AG10803 (cell line): ENCODE results near the gene CARS2.
A peak's percentile ranks its signal among the peaks of the same experiment; 100 is the strongest.

ENCODE experiments used
- DNase-seq: peaks from one replicate; pipeline ENCODE4 v3.0.0; 2010; ENCODE audit warnings: low read depth
- H3K4me3 ChIP-seq: 2 replicates; pipeline ENCODE4 v1.5.1; 2011; ENCODE audit warnings: mild to moderate bottlenecking, low read length, control low read depth
- TF ChIP-seq, protein P1 (sequence below): conservative IDR thresholded peaks from 2 replicates; pipeline ENCODE4 v1.5.1; 2011; ENCODE audit warnings: mild to moderate bottlenecking, low read length, control low read depth, inconsistent platforms

Gene CARS2

DNA sequence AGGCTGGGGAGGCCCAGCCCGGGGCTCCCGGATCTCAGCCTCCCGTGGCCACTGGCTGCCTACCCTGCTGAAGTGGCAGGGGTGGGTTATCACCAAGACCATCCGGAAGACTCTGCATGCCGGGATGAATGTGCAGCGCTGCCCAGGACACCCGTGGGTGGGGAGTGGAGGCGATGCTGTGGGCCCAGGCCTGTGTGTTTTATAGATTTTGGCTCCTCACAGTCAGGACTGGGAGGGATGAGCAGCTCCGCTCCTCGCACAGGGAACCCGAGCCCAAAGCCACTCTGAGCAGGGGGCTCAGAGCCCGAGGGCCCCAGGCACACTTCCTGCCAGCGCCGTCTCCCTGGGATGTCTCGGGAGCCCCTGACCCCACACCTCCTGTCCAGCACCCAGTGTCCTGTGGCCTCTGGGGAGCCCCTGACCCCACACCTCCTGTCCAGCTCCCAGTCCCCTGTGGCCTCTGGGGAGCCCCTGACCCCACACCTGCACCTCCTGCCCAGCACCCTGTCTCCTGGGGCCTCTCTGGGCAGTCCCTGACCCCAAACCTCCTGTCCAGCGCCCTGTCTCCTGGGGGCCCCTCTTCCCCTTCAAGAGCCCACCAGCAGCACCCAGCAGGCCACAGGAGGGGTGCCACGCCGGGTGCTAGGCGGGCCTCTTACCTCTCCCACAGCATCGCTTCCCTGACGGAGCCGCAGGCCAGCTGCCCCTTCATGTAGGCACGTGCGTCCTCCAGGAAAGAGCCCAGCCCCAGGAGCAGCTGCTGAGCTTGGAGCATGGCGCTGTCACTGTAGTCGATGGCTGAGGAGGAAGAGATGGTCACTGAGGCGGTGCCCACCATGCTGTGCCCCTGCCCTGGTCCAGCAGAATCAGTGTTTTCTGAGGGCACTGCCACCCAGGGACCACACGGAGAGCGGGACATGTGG lies 59.2 kb downstream of the CARS2 start:
- TF ChIP-seq, protein P1, sequence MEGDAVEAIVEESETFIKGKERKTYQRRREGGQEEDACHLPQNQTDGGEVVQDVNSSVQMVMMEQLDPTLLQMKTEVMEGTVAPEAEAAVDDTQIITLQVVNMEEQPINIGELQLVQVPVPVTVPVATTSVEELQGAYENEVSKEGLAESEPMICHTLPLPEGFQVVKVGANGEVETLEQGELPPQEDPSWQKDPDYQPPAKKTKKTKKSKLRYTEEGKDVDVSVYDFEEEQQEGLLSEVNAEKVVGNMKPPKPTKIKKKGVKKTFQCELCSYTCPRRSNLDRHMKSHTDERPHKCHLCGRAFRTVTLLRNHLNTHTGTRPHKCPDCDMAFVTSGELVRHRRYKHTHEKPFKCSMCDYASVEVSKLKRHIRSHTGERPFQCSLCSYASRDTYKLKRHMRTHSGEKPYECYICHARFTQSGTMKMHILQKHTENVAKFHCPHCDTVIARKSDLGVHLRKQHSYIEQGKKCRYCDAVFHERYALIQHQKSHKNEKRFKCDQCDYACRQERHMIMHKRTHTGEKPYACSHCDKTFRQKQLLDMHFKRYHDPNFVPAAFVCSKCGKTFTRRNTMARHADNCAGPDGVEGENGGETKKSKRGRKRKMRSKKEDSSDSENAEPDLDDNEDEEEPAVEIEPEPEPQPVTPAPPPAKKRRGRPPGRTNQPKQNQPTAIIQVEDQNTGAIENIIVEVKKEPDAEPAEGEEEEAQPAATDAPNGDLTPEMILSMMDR, result no peak
- no peak overlapping the region for H3K4me3 ChIP-seq
- DNase-seq, result no peak

GRCh38 chr13:110645750-110646149 lies 60.2 kb downstream of the CARS2 start:
- DNase-seq, result no peak
- TF ChIP-seq, protein P1, result no peak
- H3K4me3 ChIP-seq, result no peak overlapping the region

DNA sequence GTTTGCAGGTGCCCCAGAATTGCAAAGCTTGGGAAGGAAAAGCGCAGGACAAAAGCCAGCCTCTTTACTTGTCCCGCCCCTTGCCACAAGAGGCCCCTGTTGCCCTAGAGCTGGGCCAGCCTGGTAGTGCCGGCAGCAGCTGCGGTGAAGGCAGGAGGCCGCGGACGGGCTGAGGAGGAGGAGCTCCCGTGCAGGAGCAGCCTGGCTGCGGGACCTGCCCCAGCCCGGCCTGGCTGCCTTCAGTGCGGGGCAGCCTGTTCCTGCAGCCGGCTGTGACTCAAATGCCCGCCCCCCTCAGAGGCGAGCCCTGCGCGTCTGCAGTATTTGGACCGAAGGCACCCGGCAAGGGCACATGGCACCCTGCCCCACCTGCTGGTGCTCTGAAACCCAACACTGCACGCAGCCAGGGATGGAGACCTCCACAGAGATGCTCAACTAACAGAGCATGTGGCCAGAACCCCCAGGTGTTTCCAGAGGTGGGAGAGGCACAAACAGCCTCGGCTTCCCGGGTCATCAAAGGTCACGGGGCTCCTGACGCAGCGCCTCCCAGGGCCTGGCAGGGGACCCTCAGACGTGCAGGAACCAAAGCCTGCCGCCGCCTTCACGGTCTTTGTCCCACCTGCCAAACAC lies 60.9 kb downstream of the CARS2 start:
- TF ChIP-seq, protein P1, result peak; percentile 47
- peak; percentile 74 for DNase-seq
- H3K4me3 ChIP-seq, result no peak overlapping the region

DNA sequence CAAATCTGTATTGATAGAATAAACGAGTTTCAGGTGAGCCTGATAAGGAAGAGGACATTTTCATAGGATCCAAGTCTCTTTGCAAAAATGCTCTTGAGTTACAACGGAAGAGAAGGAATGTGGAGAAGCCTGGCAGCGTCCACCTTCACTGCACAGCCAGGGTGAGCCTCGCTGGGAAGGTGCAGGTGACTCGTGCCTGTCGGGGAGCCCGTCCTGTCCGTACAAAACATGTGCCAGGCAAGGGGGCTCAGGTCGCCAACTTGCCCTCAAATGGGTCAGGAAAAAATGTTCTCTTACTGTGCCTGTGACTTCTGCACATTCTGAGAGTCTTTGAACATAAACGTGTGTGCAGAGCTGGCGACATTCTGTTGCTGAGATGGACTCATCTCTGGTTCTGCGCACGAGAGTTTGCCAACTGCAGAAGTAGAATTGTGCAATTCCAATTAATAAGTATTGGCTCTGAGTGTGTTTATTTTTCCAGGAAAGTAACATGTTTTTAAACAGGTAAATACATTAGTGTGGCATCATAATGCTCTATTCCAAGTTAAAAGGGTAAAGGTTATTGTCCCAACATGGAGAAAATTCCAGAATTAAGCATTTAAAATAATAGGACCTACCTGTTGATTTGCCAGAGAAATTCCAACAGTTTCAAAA lies 62.0 kb downstream of the CARS2 start:
- no peak overlapping the region for H3K4me3 ChIP-seq
- DNase-seq, result no peak
- TF ChIP-seq, protein P1, result no peak

DNA sequence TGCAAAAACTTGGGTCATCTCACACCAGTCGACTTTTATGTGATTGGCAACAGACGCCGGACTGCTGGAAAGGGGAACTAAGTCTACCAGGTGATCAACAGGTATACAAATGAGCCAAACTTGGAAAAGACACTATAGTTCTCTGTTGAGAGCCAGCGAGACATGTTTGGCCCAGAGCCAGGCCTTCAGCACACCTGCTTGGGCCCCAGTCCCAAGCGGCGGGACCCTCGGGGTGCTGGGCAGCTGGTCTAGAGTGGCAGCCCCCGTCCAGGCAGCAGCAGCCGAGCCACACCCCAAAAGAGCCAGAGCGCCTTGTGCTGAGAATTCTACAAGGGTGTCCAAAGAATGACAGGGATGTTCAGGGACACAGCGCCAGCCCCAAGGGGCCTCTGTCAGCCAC lies 62.6 kb downstream of the CARS2 start:
- H3K4me3 ChIP-seq, result no peak overlapping the region
- no peak for DNase-seq
- TF ChIP-seq, protein P1, result no peak

- no peak overlapping the region for H3K4me3 ChIP-seq
- TF ChIP-seq, protein P1, result no peak
- DNase-seq, result no peak
These were observed 63.5 kb downstream of the CARS2 start for GRCh38 chr13:110642291-110642981.
